H9 (cell line): Measurements from ENCODE around the gene GPC6. TPM values are rescaled to one million over a fixed set of nuclear protein-coding genes. Genes with fewer than 3 reads are reported as not detected.

ENCODE experiments used
- DNase-seq: peaks from one replicate; pipeline ENCODE4 v3.0.0-alpha.2; 2017
- H2AFZ ChIP-seq: one replicate; pipeline ENCODE4 v1.6.1; 2013; ENCODE audit warnings: mild to moderate bottlenecking, low read length, control low read depth, moderate library complexity
- H2AK5ac ChIP-seq: 2 replicates; pipeline ENCODE4 v1.6.1; 2013; ENCODE audit warnings: low read length, control low read depth, mixed read lengths; ENCODE audit not compliant: insufficient read length
- H2BK120ac ChIP-seq: one replicate; pipeline ENCODE4 v1.6.1; 2013; ENCODE audit warnings: low read depth, mild to moderate bottlenecking, low read length, control low read depth, inconsistent platforms; ENCODE audit not compliant: poor library complexity, severe bottlenecking
- H2BK12ac ChIP-seq: 2 replicates; pipeline ENCODE4 v1.6.1; 2013; ENCODE audit warnings: low read length, control low read depth, mixed read lengths, low read depth; ENCODE audit not compliant: insufficient read length
- H2BK15ac ChIP-seq: 2 replicates; pipeline ENCODE4 v1.6.1; 2013; ENCODE audit warnings: low read depth, low read length, control low read depth
- H2BK20ac ChIP-seq: one replicate; pipeline ENCODE4 v1.6.1; 2013; ENCODE audit warnings: low read depth, mild to moderate bottlenecking, low read length, control low read depth, inconsistent platforms; ENCODE audit not compliant: poor library complexity, severe bottlenecking
- H2BK5ac ChIP-seq: 2 replicates; pipeline ENCODE4 v1.6.1; 2013; ENCODE audit warnings: low read length, control low read depth, mixed read lengths; ENCODE audit not compliant: insufficient read length
- H3K14ac ChIP-seq: 2 replicates; pipeline ENCODE4 v1.6.1; 2013; ENCODE audit warnings: low read length, control low read depth; ENCODE audit not compliant: insufficient read depth
- H3K18ac ChIP-seq: 2 replicates; pipeline ENCODE4 v1.6.1; 2013; ENCODE audit warnings: low read depth, mild to moderate bottlenecking, mixed read lengths, low read length, control low read depth; ENCODE audit not compliant: insufficient read length
- H3K23ac ChIP-seq: 2 replicates; pipeline ENCODE4 v1.6.1; 2013; ENCODE audit warnings: low read length, control low read depth, mixed read lengths, low read depth; ENCODE audit not compliant: insufficient read length
- H3K23me2 ChIP-seq: 2 replicates; pipeline ENCODE4 v1.6.1; 2013; ENCODE audit warnings: low read depth, mild to moderate bottlenecking, mixed read lengths, low read length, control low read depth; ENCODE audit not compliant: insufficient read length, poor library complexity, severe bottlenecking
- H3K27ac ChIP-seq: 2 replicates; pipeline ENCODE4 v1.5.1; 2013; ENCODE audit warnings: low read length, control low read depth, mixed read lengths, low read depth; ENCODE audit not compliant: insufficient read length
- H3K27me3 ChIP-seq: 2 replicates; pipeline ENCODE4 v1.6.1; 2013; ENCODE audit warnings: low read length, control low read depth, inconsistent platforms; ENCODE audit not compliant: insufficient read depth
- H3K4ac ChIP-seq: 2 replicates; pipeline ENCODE4 v1.6.1; 2013; ENCODE audit warnings: low read depth, mild to moderate bottlenecking, control low read depth, inconsistent platforms, low read length, moderate library complexity
- H3K4me1 ChIP-seq: 2 replicates; pipeline ENCODE4 v1.6.1; 2013; ENCODE audit warnings: low read length, control low read depth, inconsistent platforms; ENCODE audit not compliant: insufficient read depth
- H3K4me2 ChIP-seq: 2 replicates; pipeline ENCODE4 v1.6.1; 2013; ENCODE audit warnings: low read length, control low read depth, mixed read lengths; ENCODE audit not compliant: insufficient read length, insufficient read depth
- H3K56ac ChIP-seq: 2 replicates; pipeline ENCODE4 v1.6.1; 2013; ENCODE audit warnings: low read depth, mild to moderate bottlenecking, mixed read lengths, low read length, control low read depth; ENCODE audit not compliant: insufficient read length
- H3K79me1 ChIP-seq: 2 replicates; pipeline ENCODE4 v1.6.1; 2013; ENCODE audit warnings: low read depth, mild to moderate bottlenecking, moderate library complexity, low read length, control low read depth, inconsistent platforms; ENCODE audit not compliant: insufficient read depth, poor library complexity, severe bottlenecking
- H3K79me2 ChIP-seq: 2 replicates; pipeline ENCODE4 v1.6.1; 2013; ENCODE audit warnings: low read length, control low read depth, inconsistent platforms; ENCODE audit not compliant: insufficient read depth
- H3K9ac ChIP-seq: 2 replicates; pipeline ENCODE4 v1.6.1; 2013; ENCODE audit warnings: low read length, control low read depth, mixed read lengths; ENCODE audit not compliant: insufficient read length; ENCODE audit errors: extremely low read depth
- H3K9me3 ChIP-seq: one replicate; pipeline ENCODE4 v1.6.1; 2013; ENCODE audit warnings: low read depth, low read length, inconsistent platforms; ENCODE audit not compliant: control insufficient read depth
- H3T11ph ChIP-seq: one replicate; pipeline ENCODE4 v1.6.1; 2013; ENCODE audit warnings: mild to moderate bottlenecking, low read length, control low read depth, inconsistent platforms
- H4K20me1 ChIP-seq: one replicate; pipeline ENCODE4 v1.6.1; 2013; ENCODE audit not compliant: control insufficient read depth, insufficient read length, insufficient read depth
- H4K5ac ChIP-seq: 2 replicates; pipeline ENCODE4 v1.6.1; 2013; ENCODE audit warnings: low read depth, mild to moderate bottlenecking, mixed read lengths, low read length, control low read depth; ENCODE audit not compliant: insufficient read length
- H4K8ac ChIP-seq: replicated peaks from 2 replicates; pipeline ENCODE4 v1.6.1; 2013; ENCODE audit warnings: low read length, control low read depth, mixed read lengths, low read depth; ENCODE audit not compliant: insufficient read length
- H4K91ac ChIP-seq: 2 replicates; pipeline ENCODE4 v1.6.1; 2013; ENCODE audit warnings: low read depth, mild to moderate bottlenecking, moderate library complexity, mixed read lengths, low read length, control low read depth; ENCODE audit not compliant: insufficient read length
- H3K27ac Mint-ChIP-seq, 3 experiments: 2 replicates in 2 of 3; 3 replicates in 1 of 3; pipeline ENCODE4 v1.8.0; 2020 to 2021; ENCODE audit warnings: mixed read lengths in 3 of 3, mild to moderate bottlenecking in 1 of 3, moderate library complexity in 1 of 3
- H3K27me3 Mint-ChIP-seq: 2 replicates; pipeline ENCODE4 v1.8.0; 2021; ENCODE audit warnings: low read depth, mild to moderate bottlenecking, moderate library complexity, mixed read lengths
- H3K36me3 Mint-ChIP-seq, 3 experiments: 2 replicates in 2 of 3; 3 replicates in 1 of 3; pipeline ENCODE4 v1.8.0; 2020 to 2021; ENCODE audit warnings: low read depth in 3 of 3, mixed read lengths in 3 of 3; ENCODE audit not compliant: insufficient read depth in 1 of 3
- H3K4me1 Mint-ChIP-seq, 2 experiments: 2 replicates each; pipeline ENCODE4 v1.8.0; 2020; ENCODE audit warnings: mixed read lengths in 2 of 2
- H3K4me3 Mint-ChIP-seq, 2 experiments: 2 replicates in 1 of 2; 3 replicates in 1 of 2; pipeline ENCODE4 v1.8.0; 2020 to 2021; ENCODE audit warnings: mild to moderate bottlenecking in 2 of 2, mixed read lengths in 2 of 2, moderate library complexity in 1 of 2
- H3K9me3 Mint-ChIP-seq, 2 experiments: 2 replicates in 1 of 2; 3 replicates in 1 of 2; pipeline ENCODE4 v1.8.0; 2020; ENCODE audit warnings: mild to moderate bottlenecking in 2 of 2, mixed read lengths in 2 of 2, moderate library complexity in 1 of 2
- CTCF ChIP-seq: fragments of 200-600 bp; sonication (generic); conservative IDR thresholded peaks from 3 replicates; pipeline ENCODE4 v1.8.0; 2021; ENCODE audit warnings: antibody characterized with exemption, mild to moderate bottlenecking
- WGBS: extraction: QIAGEN DNeasy Blood & Tissue Kit; methylation state at CpG from one replicate; pipeline ENCODE4 v1.1.7; 2013; ENCODE audit warnings: missing lambda C conversion rate, low lambda C conversion rate, mixed read lengths; ENCODE audit not compliant: insufficient read length; ENCODE audit errors: extremely low coverage; 5-methylcytosine and 5-hydroxymethylcytosine counted together
- total RNA-seq: library from RNA; stranded (reverse); gene quantifications from 2 replicates; pipeline ENCODE4 v1.2.1, GENCODE V29; 2021

The GPC6 gene
- total RNA-seq, 1 experiment from 2014 or later: 15.6 TPM

GRCh38 chr13:94414141-94414540 is 1187.5 kb downstream of the GPC6 start:
- H3K36me3 Mint-ChIP-seq: no peaks in the 10 kb centered on the region; a peak in 1 of 7 replicates
- no peak overlapping the region for H3T11ph ChIP-seq
- H3K56ac ChIP-seq: no peak overlapping the region
- no peaks in the 10 kb centered on the region for H3K23me2 ChIP-seq
- no peaks in the 10 kb centered on the region for H3K27me3 ChIP-seq
- no peaks in the 10 kb centered on the region for H3K4me1 ChIP-seq
- no peak overlapping the region for H2BK12ac ChIP-seq
- DNase-seq: no peak
- H3K27ac ChIP-seq: no peak overlapping the region
- H4K5ac ChIP-seq: no peak overlapping the region
- peaks cover 2 to 3% of the 10 kb centered on the region in 2 experiments; a peak in 2 of 5 replicates for H3K9me3 Mint-ChIP-seq
- H2BK5ac ChIP-seq: no peak overlapping the region
- H3K9ac ChIP-seq: no peak overlapping the region
- no peak overlapping the region for H2BK20ac ChIP-seq
- no peak overlapping the region for H2AK5ac ChIP-seq
- no peak overlapping the region for H3K14ac ChIP-seq
- no peak overlapping the region for H4K91ac ChIP-seq
- no peaks in the 10 kb centered on the region for H3K27me3 Mint-ChIP-seq
- no peak overlapping the region for H2BK15ac ChIP-seq
- H3K4ac ChIP-seq: no peak overlapping the region
- H4K20me1 ChIP-seq: no peaks in the 10 kb centered on the region
- H4K8ac ChIP-seq: no peak overlapping the region
- no peak for TF ChIP-seq CTCF
- H2BK120ac ChIP-seq: no peak overlapping the region
- no peak overlapping the region for H3K27ac Mint-ChIP-seq
- no peaks in the 10 kb centered on the region for H3K9me3 ChIP-seq
- H3K79me1 ChIP-seq: no peaks in the 10 kb centered on the region
- H3K4me2 ChIP-seq: no peak overlapping the region
- H3K4me1 Mint-ChIP-seq: peaks cover 5 to 6% of the 10 kb centered on the region in 2 experiments
- no peaks in the 10 kb centered on the region for H3K79me2 ChIP-seq
- no peak overlapping the region for H3K4me3 Mint-ChIP-seq
- no CpG with 5 or more reads among the region's 1 CpG for WGBS
- no peak overlapping the region for H3K18ac ChIP-seq
- H2AFZ ChIP-seq: no peak overlapping the region
- H3K23ac ChIP-seq: no peak overlapping the region
